ENCODE results near the gene TMEM269. TPM values are rescaled to one million over a fixed set of nuclear protein-coding genes. Genes with fewer than 3 reads are reported as not detected.

TMEM269 gene
- total and polyA plus RNA-seq, 9 of the 15 experiments (the other 6 are each of a cell fraction or from before 2014, with no cell fraction given) = 0.09 to 0.49 (median 0.21) TPM

DNA sequence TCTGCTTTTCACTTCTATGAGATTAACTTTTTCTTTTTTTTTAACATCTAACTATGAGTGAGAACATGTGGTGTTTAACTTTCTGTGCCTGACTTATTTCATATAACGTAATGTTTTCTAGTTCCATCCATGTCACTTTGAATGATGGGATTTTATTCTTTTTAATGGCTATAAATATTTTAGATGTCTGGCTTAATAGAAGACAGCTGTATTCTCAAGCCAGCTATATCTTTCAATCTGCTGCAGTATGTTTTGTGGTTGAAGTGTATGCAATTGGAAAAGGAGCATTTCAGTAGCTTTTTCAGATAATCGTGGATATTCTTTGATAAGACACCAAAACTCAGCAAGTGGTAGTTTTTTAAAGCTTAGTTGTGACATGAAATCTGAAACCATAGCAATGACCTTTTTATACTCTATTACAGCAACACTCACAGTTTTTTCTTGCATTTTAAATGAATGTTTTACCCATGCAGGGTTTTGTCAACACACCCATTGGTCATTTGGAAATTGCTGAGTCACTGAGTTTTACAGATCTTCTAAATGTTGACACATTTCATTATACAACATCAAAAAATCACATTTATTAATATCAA is 38.1 kb downstream of the TMEM269 start (continued):
- TF ChIP-seq MEIS2 (IDR thresholded peaks at IDR 0.05; ENCODE audit: partially characterized antibody) (peak; percentile 59), ZNF124 (CRISPR knock-in tag; IDR thresholded peaks at IDR 0.05) (no peak), RBM14 (IDR thresholded peaks at IDR 0.05; ENCODE audit: borderline replicate concordance, insufficient read depth, low read depth, low read length) (no peak), POLR2A (conservative IDR thresholded peaks at IDR 0.05) (no peak), SP1 (CRISPR knock-in tag; IDR thresholded peaks at IDR 0.05) (no peak), NUFIP1 (IDR thresholded peaks at IDR 0.05; ENCODE audit: partially characterized antibody) (no peak), ZNF165 (CRISPR knock-in tag; IDR thresholded peaks at IDR 0.05; ENCODE audit: borderline replicate concordance) (no peak), BACH1 (tag; IDR thresholded peaks at IDR 0.05) (peak; percentile 95)
- TF ChIP-seq, protein P1, sequence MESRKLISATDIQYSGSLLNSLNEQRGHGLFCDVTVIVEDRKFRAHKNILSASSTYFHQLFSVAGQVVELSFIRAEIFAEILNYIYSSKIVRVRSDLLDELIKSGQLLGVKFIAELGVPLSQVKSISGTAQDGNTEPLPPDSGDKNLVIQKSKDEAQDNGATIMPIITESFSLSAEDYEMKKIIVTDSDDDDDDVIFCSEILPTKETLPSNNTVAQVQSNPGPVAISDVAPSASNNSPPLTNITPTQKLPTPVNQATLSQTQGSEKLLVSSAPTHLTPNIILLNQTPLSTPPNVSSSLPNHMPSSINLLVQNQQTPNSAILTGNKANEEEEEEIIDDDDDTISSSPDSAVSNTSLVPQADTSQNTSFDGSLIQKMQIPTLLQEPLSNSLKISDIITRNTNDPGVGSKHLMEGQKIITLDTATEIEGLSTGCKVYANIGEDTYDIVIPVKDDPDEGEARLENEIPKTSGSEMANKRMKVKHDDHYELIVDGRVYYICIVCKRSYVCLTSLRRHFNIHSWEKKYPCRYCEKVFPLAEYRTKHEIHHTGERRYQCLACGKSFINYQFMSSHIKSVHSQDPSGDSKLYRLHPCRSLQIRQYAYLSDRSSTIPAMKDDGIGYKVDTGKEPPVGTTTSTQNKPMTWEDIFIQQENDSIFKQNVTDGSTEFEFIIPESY (CRISPR knock-in tag; IDR thresholded peaks at IDR 0.05) = no peak
- TF ChIP-seq, protein P2, sequence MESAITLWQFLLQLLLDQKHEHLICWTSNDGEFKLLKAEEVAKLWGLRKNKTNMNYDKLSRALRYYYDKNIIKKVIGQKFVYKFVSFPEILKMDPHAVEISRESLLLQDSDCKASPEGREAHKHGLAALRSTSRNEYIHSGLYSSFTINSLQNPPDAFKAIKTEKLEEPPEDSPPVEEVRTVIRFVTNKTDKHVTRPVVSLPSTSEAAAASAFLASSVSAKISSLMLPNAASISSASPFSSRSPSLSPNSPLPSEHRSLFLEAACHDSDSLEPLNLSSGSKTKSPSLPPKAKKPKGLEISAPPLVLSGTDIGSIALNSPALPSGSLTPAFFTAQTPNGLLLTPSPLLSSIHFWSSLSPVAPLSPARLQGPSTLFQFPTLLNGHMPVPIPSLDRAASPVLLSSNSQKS (CRISPR knock-in tag; IDR thresholded peaks at IDR 0.05) = no peak
- TF ChIP-seq, protein P3, sequence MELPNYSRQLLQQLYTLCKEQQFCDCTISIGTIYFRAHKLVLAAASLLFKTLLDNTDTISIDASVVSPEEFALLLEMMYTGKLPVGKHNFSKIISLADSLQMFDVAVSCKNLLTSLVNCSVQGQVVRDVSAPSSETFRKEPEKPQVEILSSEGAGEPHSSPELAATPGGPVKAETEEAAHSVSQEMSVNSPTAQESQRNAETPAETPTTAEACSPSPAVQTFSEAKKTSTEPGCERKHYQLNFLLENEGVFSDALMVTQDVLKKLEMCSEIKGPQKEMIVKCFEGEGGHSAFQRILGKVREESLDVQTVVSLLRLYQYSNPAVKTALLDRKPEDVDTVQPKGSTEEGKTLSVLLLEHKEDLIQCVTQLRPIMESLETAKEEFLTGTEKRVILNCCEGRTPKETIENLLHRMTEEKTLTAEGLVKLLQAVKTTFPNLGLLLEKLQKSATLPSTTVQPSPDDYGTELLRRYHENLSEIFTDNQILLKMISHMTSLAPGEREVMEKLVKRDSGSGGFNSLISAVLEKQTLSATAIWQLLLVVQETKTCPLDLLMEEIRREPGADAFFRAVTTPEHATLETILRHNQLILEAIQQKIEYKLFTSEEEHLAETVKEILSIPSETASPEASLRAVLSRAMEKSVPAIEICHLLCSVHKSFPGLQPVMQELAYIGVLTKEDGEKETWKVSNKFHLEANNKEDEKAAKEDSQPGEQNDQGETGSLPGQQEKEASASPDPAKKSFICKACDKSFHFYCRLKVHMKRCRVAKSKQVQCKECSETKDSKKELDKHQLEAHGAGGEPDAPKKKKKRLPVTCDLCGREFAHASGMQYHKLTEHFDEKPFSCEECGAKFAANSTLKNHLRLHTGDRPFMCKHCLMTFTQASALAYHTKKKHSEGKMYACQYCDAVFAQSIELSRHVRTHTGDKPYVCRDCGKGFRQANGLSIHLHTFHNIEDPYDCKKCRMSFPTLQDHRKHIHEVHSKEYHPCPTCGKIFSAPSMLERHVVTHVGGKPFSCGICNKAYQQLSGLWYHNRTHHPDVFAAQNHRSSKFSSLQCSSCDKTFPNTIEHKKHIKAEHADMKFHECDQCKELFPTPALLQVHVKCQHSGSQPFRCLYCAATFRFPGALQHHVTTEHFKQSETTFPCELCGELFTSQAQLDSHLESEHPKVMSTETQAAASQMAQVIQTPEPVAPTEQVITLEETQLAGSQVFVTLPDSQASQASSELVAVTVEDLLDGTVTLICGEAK (IDR thresholded peaks at IDR 0.05) = 0 out of 2 replicates have a peak, but pooled peaks have one; percentile 21
- TF ChIP-seq, protein P3 (CRISPR knock-in tag; IDR thresholded peaks at IDR 0.05) = no peak
- TF ChIP-seq, protein P4, sequence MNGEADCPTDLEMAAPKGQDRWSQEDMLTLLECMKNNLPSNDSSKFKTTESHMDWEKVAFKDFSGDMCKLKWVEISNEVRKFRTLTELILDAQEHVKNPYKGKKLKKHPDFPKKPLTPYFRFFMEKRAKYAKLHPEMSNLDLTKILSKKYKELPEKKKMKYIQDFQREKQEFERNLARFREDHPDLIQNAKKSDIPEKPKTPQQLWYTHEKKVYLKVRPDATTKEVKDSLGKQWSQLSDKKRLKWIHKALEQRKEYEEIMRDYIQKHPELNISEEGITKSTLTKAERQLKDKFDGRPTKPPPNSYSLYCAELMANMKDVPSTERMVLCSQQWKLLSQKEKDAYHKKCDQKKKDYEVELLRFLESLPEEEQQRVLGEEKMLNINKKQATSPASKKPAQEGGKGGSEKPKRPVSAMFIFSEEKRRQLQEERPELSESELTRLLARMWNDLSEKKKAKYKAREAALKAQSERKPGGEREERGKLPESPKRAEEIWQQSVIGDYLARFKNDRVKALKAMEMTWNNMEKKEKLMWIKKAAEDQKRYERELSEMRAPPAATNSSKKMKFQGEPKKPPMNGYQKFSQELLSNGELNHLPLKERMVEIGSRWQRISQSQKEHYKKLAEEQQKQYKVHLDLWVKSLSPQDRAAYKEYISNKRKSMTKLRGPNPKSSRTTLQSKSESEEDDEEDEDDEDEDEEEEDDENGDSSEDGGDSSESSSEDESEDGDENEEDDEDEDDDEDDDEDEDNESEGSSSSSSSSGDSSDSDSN (IDR thresholded peaks at IDR 0.05; ENCODE audit: borderline replicate concordance in 1 of 2, low read depth in 2 of 2, low read length in 2 of 2) = no peak
